ENCODE results near the gene TBATA.

The TBATA gene

DNA sequence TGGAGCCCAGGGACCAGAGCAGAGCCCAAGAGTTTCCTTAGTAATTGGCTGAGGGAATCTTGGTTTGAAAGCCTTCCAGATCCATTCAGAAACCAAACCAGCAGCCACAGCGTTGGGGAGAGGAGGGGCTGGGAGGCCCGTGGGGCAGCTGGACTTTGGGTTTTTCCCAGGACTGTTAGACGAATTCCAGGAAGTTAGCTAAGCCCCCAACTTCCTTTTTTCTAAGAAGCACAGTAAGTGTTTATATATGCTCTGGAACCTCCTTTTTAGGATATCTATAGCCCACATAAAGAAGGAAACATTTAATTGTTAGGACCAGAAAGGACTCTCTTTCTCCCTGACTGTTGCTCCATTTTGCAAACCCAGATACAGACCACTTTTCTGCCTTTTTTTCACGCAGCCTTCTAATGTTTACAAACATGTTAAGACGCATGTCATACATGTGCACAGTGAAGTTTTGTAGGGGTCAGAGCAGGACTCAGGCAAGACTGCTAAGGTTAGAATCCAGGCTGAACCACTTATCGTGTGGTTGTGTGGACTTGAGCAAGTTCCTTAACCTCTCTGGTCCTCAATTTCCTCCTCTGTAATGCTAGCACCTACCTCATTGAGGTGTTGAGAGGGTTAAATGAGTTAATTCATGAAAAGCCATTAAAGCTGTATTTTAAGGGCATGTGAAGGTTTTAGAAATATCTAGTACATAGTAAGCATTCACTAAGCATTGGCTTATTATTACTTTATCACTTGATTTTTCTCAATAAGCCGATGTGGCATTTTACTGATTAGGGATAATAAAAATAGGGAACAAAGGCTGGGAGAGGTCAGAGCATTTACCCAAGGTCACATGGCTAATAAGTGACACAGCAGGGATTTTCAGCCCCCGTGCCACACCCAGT is 42.4 kb downstream of the TBATA start:
- no peak for DNase-seq (ENCODE audit: low read depth in 2 of 2)

- DNase-seq (ENCODE audit: low read depth in 2 of 2), result no peak
Measured at GRCh38 chr10:70740406-70741288, 44.5 kb downstream of the TBATA start.

- no peak for DNase-seq (ENCODE audit: low read depth in 2 of 2)
Measured at GRCh38 chr10:70738761-70739121, 46.4 kb downstream of the TBATA start.

- no peak for DNase-seq (ENCODE audit: low read depth in 2 of 2)
Measured at GRCh38 chr10:70738006-70738760, 47.0 kb downstream of the TBATA start.

- DNase-seq (ENCODE audit: low read depth in 2 of 2), result no peak
Measured at GRCh38 chr10:70737250-70737649, 47.9 kb downstream of the TBATA start.

DNA sequence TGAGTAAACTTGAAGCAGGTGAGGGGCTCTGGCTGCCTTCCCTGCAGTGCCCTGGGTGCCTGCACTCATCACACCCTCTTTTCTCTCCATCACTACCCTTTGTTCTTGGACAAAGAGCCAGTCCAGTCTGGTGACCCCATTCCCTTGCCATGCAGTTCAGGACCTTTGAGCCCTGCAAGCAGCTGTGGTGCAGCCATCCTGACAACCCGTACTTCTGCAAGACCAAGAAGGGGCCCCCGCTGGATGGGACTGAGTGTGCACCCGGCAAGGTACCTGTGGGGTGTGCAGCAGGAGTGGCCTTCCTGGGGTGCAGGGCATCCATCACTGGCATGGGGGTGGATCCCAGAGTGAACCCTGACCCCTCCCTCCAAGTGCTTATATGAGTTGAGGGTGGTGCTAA is 48.7 kb downstream of the TBATA start:
- DNase-seq (ENCODE audit: low read depth in 2 of 2), result no peak

DNA sequence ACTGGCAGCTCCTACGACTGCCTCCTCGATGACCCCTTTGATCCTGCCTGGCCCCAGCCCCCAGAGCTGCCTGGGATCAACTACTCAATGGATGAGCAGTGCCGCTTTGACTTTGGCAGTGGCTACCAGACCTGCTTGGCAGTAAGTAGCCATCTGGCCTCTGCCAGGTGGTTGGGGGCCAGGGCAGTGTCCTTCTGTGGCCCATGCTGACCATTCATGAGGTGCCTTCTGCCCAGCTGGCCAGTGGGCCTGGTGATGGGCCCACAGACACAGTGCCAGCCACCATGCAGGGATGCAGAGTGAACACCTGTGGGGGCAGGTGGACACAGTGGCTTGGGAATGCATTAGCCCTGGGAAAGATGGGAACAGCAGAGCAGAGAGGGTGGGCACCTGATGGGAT is 50.0 kb downstream of the TBATA start:
- no peak for DNase-seq (ENCODE audit: low read depth in 2 of 2)

DNA sequence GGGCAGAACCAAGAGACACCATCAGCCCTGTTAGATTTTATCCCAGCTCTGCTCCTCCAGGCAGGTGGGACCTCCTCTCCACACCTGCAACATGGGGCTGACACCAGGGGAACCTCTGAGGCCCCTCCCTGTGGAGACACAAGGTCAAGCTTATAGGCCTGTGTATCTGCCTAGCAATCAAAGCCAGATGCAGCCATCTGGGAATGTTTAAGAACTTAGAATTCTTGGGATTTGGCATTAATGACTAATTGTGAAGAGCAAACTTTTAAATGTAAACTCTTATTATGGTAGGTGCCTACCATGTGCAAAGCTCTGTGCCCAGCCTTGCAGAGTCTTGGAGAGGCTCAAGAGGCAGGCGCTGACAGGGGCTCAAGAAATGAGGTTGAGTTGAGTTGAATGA is 52.1 kb downstream of the TBATA start:
- no peak for DNase-seq (ENCODE audit: low read depth in 2 of 2)

DNA sequence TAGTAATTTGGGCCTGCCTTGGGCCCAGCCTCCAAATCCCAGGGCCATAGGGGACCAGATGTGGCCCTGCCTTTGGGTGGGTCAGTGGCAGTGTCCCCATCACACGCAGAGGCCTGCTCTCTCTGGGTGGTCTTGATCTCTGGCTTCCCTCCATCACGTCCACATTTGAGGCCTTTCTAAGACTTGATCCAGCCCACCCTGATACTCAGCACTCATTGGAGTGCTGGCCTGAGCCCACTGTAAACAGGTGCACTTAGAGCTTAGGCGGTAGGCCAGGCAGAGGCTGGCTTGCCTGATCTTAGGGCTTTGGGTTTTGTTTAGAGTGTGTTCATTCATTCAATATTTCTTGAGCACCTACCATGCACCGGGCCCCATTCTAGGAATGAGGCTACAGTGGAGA is 52.6 kb downstream of the TBATA start:
- DNase-seq (ENCODE audit: low read depth in 2 of 2), result no peak

DNA sequence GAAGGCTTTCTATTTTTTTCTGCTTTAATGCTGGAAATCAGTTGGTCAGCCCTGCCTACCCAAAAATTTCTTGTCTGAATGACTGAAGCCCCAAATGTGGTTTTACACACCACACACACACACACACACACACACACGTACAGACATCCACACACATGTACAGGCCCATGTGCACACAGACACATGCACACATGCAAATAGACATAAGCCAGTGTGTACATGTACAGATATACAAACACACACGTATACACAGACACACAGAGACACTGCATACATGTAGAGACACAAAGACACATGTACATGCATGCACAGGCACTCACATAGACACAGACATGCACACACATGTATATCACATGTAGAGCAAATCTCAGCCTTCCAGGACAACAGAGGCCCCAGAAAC is 54.2 kb downstream of the TBATA start:
- no peak for DNase-seq (ENCODE audit: low read depth in 2 of 2)

DNA sequence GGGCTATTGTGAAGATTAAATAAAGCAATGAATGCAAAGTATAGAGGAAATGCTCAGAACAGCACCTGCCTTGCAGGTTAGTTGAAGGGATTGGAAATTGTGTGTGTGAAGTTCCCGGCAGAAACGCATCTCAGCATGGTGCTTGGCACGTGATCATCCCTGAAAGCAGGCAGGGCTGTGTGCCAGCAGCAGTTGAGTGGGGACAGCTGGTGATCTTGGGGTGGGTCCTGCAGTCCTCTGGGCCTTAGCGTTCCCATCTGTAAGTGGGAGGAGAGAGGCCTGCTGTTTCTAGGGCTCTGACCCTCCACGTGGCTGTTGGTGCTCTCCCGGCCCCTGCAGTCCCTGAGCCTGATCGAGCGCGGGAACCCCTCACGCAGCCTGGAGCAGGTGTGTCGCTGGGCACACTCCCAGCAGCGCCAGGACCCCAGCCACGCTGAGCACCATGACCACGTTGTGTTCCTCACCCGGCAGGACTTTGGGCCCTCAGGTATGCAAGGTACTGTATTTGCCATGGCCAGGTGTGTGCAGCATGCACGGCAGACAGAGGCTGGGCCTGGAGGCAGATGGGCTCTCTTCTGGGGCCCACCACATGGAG is 55.3 kb downstream of the TBATA start:
- DNase-seq (ENCODE audit: low read depth in 2 of 2), result no peak

- no peak for DNase-seq (ENCODE audit: low read depth in 2 of 2)
Measured at GRCh38 chr10:70728328-70728727, 56.8 kb downstream of the TBATA start.

- DNase-seq (ENCODE audit: low read depth in 2 of 2), result no peak
Measured at GRCh38 chr10:70726909-70727495, 58.2 kb downstream of the TBATA start.

- DNase-seq (ENCODE audit: low read depth in 2 of 2), result no peak
Measured at GRCh38 chr10:70723771-70724170, 61.4 kb downstream of the TBATA start.

DNA sequence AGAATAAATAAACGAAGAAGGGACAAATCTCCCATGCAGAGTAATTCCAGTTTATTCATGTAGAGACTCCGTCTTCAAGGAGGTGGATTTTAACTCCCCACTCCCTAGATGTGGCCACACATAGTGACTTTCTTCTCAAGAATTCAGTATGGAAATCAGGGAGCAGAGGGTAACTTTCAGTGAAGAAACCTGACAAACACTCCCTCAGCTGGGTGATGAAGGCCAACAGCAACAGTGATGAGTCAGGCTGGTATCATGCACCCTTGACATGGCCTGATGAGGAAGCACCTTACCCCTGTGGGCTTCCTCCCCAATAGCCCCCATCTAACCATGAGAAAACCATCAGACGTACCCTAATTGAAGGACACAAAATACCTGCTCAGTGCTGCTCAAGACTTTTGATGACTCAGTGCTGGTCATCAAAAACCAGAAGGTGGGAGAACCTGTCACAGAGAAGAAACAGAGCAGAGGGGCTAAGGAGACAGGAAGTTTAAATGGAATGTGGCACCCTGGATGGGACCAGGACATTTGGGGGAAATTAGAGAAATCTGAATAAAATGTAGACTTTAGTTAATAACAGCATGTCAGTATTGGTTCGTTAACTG is 62.3 kb downstream of the TBATA start:
- no peak for DNase-seq (ENCODE audit: low read depth in 2 of 2)
